Skin epidermis (tissue), 12 donors: ENCODE data around the gene C2orf49.

ENCODE experiments used
- H3K27ac ChIP-seq, 21 experiments: fragments of 200-600 bp; sonication (generic) in 11 of 21; one replicate each; pipeline ENCODE4 v1.5.0; 2020; ENCODE audit warnings: mild to moderate bottlenecking in 3 of 21, inconsistent platforms in 2 of 21, moderate library complexity in 2 of 21
- H3K4me3 ChIP-seq, 7 experiments: fragments of 200-600 bp; sonication (generic) in 2 of 7; one replicate each; pipeline ENCODE4 v1.5.0; 2020; ENCODE audit warnings: inconsistent platforms in 2 of 7, mild to moderate bottlenecking in 2 of 7, moderate library complexity in 1 of 7

The C2orf49 gene

GRCh38 chr2:105337122-105338019 is at the start of gene C2orf49:
Gene C2orf49 (plus strand): TSS chr2:105337540. CDS start chr2:105337588, 48 bp downstream.
- peak within 1 kb of the TSS; percentile 77 to 91 (median 89) for H3K4me3 ChIP-seq
- H3K27ac ChIP-seq: peak within 1 kb of the TSS; percentile 48 to 100 (median 98)

GRCh38 chr2:105287692-105288091 is 49.6 kb upstream of the C2orf49 start:
- Histone ChIP-seq H3K4me3 (no peak overlapping the region), H3K27ac (no peak overlapping the region)

GRCh38 chr2:105288133-105288532 is 49.2 kb upstream of the C2orf49 start:
- no peak overlapping the region for H3K4me3 ChIP-seq

DNA sequence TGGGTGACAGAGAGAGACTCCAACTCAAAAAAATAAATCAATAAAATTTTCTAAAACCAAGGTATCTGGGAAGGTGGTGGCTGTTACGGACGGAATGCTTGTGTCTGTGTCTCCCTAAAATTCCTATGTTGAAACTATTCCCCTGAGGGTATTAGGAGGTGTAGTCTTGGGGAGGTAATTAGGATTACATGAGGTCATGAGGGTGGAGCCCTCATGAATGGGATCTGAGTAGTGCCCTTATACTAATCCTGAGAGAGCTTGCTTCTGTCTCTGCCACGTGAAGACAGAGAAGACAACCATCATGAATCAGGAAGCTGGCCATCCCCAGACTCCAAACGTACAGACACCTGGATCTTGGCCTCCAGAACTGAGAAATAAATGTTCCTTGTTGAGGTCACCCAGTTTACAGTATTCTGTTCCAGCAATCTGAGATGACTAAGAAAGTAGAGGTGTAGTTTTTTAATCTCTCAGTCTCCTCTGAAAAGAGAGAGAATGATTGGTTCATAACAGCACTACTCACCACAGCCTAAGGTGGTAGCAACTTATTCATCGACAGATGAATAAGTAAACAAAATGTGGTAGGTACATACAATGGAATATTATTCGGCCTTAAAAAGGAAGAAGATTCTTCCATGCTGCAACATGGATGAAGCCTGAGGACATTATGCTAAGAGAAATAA is 46.2 kb upstream of the C2orf49 start:
- H3K27ac ChIP-seq: peak overlapping the region in 1 of 21 experiments; percentile 2
- H3K4me3 ChIP-seq: no peak overlapping the region

More at GRCh38 chr2:105288133-105288532, 49.2 kb upstream of the C2orf49 start:
- H3K27ac ChIP-seq: no peak overlapping the region

DNA sequence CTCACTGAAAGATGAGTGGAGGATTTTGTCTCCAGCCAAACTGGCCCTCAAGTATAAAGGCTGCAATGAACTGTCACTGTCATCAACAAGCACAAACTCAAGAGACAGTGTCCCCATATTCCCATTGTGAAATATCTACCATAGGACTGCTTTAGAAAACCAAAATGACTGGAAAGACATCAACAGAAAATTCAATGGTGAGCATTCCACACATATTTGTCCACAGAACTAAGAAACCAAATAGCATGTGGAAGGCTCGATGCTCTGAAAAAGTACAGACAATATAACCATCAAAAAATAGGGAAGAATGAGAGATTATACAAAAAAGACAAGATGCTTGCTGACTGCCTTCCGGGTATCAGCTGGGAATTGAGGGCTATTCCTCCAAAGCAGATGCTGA is 45.4 kb upstream of the C2orf49 start:
- H3K27ac ChIP-seq: no peak overlapping the region
- no peak overlapping the region for H3K4me3 ChIP-seq

GRCh38 chr2:105294046-105294445 is 43.3 kb upstream of the C2orf49 start:
- no peak overlapping the region for H3K4me3 ChIP-seq
- no peak overlapping the region for H3K27ac ChIP-seq

- H3K27ac ChIP-seq: peak overlapping the region in 2 of 21 experiments; percentile 23 to 24
- H3K4me3 ChIP-seq: no peak overlapping the region
Measured at GRCh38 chr2:105294844-105295481, 42.4 kb upstream of the C2orf49 start.

GRCh38 chr2:105296017-105296611 is 41.2 kb upstream of the C2orf49 start:
- H3K27ac ChIP-seq: no peak overlapping the region

DNA sequence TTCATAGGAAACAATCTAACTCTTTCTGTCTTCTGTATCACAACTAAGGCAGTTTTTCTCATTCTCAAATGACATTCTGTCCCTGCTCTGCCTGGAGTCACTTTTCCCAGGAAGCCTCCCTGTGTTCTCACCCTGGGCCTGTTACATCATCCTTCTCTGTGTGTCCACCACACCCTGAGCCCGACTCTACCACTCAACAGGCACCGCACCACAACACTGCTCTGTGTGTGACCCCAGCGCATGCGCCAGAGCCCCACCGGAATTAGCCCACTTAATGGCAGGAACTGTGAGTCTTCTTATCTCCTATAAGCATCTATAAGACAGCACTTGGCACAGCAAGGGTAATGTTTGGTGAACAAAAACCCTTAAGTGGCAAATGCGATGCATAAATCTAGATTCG is 40.1 kb upstream of the C2orf49 start:
- no peak overlapping the region for H3K27ac ChIP-seq
- no peak overlapping the region for H3K4me3 ChIP-seq

More at GRCh38 chr2:105296017-105296611, 41.2 kb upstream of the C2orf49 start:
- no peak overlapping the region for H3K4me3 ChIP-seq

GRCh38 chr2:105298017-105298416 is 39.3 kb upstream of the C2orf49 start:
- Histone ChIP-seq H3K27ac (no peak overlapping the region), H3K4me3 (no peak overlapping the region)

GRCh38 chr2:105299290-105299689 is 38.0 kb upstream of the C2orf49 start:
- Histone ChIP-seq H3K4me3 (no peak overlapping the region), H3K27ac (no peak overlapping the region)

GRCh38 chr2:105301646-105302045 is 35.7 kb upstream of the C2orf49 start:
- Histone ChIP-seq H3K27ac (no peak overlapping the region), H3K4me3 (no peak overlapping the region)

DNA sequence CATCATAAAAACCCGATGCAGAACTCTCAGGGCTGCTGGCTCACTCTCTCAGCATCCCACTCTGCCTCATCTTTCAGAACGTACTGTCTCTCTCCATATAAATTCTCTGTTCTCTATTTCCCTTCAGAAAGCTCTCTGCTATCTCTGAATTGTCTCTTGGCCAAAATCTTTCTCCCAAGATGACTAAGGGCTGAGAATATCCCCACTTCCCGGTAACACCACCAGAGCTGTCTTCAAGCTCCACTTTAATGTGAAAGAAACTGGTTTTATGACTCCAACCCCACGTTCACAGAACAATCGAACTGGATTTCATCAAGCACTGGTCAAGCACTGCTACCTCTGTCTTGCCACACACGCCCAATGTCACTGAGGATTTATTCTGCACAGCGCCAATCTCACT is 30.2 kb upstream of the C2orf49 start:
- H3K4me3 ChIP-seq: no peak overlapping the region
- no peak overlapping the region for H3K27ac ChIP-seq

DNA sequence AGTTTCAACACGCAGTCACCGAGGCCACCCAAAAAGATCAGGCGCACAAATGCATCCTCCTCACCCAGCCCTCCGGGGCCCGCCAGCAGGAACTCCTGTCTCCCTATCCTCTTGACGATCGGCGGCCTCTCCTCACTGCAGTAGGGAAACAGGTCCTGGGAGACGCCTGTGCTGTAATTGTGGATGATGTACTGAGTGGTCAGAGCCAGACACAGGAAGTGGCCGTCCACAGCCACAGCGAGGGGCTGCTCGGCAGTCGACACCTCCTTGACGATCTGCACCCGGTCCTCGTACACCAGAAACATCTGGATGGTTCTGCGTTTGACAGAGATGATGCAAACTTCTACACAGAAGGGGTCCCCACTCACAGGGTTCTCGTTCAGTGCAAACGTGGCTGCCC is 29.8 kb upstream of the C2orf49 start:
- H3K4me3 ChIP-seq: no peak overlapping the region
- H3K27ac ChIP-seq: no peak overlapping the region

GRCh38 chr2:105307962-105308361 is 29.4 kb upstream of the C2orf49 start:
- no peak overlapping the region for H3K27ac ChIP-seq
- H3K4me3 ChIP-seq: no peak overlapping the region

DNA sequence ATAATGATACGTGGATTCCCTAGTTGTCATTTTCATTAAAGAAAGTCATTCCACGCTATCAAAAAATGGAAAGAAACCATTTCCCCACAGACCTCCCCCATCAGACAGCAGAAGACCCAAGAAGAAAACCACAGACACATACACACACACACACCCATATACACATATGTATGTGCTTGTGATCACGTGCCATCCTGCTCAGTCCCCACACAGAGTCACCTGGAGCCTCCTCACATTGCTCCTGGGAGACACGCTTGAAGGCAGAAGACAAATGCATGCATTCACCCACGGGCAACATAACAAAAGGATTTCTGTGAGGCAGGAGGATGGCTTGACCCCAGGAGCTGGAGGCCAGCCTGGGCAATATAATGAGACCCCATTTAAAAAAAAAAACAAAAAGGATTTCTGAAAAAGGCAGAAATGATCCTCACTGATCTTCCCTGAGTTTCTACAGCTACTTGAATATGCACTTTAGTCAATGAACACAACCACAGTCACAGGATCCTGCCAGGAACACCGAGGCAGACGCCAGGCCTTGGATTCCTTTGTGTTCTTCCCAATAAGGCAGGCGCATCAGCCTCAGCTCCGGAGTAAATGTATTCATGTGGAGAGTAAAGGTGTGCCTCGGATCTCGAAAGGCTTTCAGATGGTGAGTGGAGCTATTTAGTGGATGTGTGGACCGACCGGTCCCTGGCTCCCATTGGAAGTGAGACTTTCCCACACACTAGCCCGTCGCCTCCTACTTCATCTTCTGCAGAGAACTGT is 28.8 kb upstream of the C2orf49 start:
- no peak overlapping the region for H3K27ac ChIP-seq
- no peak overlapping the region for H3K4me3 ChIP-seq

DNA sequence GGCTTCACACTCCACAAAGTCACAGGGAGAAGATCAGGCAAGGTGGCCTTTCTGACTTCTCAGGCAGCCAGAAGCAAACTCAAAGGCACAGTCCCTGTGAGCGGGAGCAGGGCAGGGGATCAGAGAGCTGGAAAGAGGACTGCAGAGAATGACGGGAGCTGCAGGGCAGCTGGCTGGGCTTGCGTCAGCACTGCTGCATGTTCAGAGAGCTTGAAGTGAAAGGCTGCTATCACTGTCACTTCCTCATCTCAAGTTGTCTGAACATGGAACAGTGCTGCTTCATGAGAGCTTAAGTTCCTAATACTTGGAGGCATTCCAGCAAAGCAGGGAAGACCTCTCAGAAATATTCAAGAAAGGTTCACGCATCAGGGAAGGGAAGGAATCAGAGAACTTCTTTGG is 28.2 kb upstream of the C2orf49 start:
- no peak overlapping the region for H3K27ac ChIP-seq

DNA sequence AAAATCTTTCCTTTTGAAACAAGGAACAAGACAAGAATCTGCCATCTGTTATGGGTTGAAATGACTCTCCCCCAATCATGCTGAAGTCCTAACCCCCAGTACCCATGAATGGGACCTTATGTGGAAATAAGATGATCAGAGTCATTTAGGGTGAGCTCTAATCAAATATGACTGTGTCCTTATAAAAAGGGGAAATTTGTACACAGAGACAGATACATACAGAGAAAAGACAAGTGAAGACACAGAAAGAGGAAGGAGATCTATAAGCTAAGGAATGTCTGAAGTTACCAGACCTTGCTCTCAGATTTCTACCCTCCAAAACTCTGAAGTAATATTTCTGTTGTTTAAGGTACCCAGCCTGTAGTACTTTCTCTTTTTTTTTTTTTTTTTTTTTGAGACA is 23.5 kb upstream of the C2orf49 start:
- Histone ChIP-seq H3K4me3 (no peak overlapping the region), H3K27ac (no peak overlapping the region)

More for the DNA sequence above, 28.2 kb upstream of the C2orf49 start:
- H3K4me3 ChIP-seq: no peak overlapping the region

DNA sequence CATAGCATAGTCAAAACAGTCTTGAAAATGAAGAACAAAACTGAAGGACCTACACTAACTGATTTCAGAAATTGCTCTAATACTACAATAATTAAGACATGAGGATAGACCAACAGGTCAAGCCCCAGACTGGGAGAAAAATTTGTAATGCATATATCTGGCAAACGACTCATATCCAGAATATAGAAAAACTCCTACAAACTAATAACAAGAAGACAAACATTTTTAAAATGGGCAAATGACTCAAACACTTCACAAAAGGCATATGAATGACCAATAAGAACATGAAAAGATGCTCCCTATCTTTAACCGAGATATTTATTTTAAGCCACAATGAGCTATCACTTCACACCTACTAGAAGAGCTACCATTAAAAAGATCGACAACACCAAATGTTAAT is 22.0 kb upstream of the C2orf49 start:
- H3K4me3 ChIP-seq: no peak overlapping the region
- no peak overlapping the region for H3K27ac ChIP-seq
